HG03139 (cell line): ENCODE measurements around the gene ABAT.

Experiments used
- ATAC-seq: cut with Tn5 transposase; IDR thresholded peaks from one replicate; pipeline ENCODE4 v1.9.1; 2021; ENCODE audit not compliant: unreplicated experiment

Gene ABAT

GRCh38 chr16:8808009-8808408, 133.6 kb downstream of the ABAT start:
- ATAC-seq = no peak

- no peak for ATAC-seq
Observed at GRCh38 chr16:8808613-8809353, 134.4 kb downstream of the ABAT start.

GRCh38 chr16:8812162-8812843, 137.9 kb downstream of the ABAT start:
- ATAC-seq = no peak

- no peak for ATAC-seq
Observed at GRCh38 chr16:8814095-8814806, 139.8 kb downstream of the ABAT start.

- no peak for ATAC-seq
Observed at GRCh38 chr16:8816967-8817655, 142.7 kb downstream of the ABAT start.

GRCh38 chr16:8818504-8819270, 144.3 kb downstream of the ABAT start:
- ATAC-seq = peak; percentile 61

- no peak for ATAC-seq
Observed at GRCh38 chr16:8819411-8820034, 145.1 kb downstream of the ABAT start.

- ATAC-seq = no peak
Observed at GRCh38 chr16:8822403-8822802, 148.0 kb downstream of the ABAT start.

- ATAC-seq = no peak
Observed at GRCh38 chr16:8826278-8826879, 152.0 kb downstream of the ABAT start.

- ATAC-seq = no peak
Observed at GRCh38 chr16:8828541-8829165, 154.2 kb downstream of the ABAT start.

- ATAC-seq = no peak
Observed at GRCh38 chr16:8831450-8831849, 157.0 kb downstream of the ABAT start.

GRCh38 chr16:8831871-8832716, 157.7 kb downstream of the ABAT start:
- ATAC-seq = no peak

GRCh38 chr16:8832717-8833105, 158.3 kb downstream of the ABAT start:
- no peak for ATAC-seq
